OCI-LY1 (cell line): ENCODE measurements around the gene SPATA21.
A peak's percentile ranks its signal among the peaks of the same experiment; 100 is the strongest.

Source experiments
- H2AFZ ChIP-seq: fragments of 200-600 bp; sonication (generic), shearing (Covaris generic); 2 replicates; pipeline ENCODE4 v1.6.0; 2014; ENCODE audit warnings: antibody characterized with exemption, mild to moderate bottlenecking, low read length
- H3F3A ChIP-seq: fragments of 200-600 bp; sonication (generic), shearing (Covaris generic); 2 replicates; pipeline ENCODE4 v1.6.0; 2014; ENCODE audit warnings: mild to moderate bottlenecking, antibody characterized with exemption, low read length, moderate library complexity; ENCODE audit not compliant: insufficient read depth
- H3K27ac ChIP-seq: fragments of 200-600 bp; sonication (generic); 2 replicates; pipeline ENCODE4 v1.5.1; 2014; ENCODE audit warnings: low read length, mixed run types, mild to moderate bottlenecking, low read depth; ENCODE audit not compliant: poor library complexity, severe bottlenecking
- H3K27me3 ChIP-seq: fragments of 200-600 bp; sonication (generic); 2 replicates; pipeline ENCODE4 v1.6.0; 2014; ENCODE audit warnings: antibody characterized with exemption, mild to moderate bottlenecking, low read length, moderate library complexity; ENCODE audit not compliant: insufficient read depth
- H3K36me3 ChIP-seq: fragments of 200-600 bp; sonication (generic); 2 replicates; pipeline ENCODE4 v1.6.1; 2014; ENCODE audit warnings: mild to moderate bottlenecking, antibody characterized with exemption, low read length, moderate library complexity, mixed read lengths; ENCODE audit not compliant: insufficient read depth
- H3K4me1 ChIP-seq: fragments of 200-600 bp; sonication (generic); 2 replicates; pipeline ENCODE4 v1.5.1; 2014; ENCODE audit warnings: mild to moderate bottlenecking, low read length, moderate library complexity; ENCODE audit not compliant: insufficient read depth, severe bottlenecking
- H3K4me2 ChIP-seq: fragments of 200-600 bp; sonication (generic), shearing (Covaris generic); 2 replicates; pipeline ENCODE4 v1.6.1; 2014; ENCODE audit warnings: low read length
- H3K4me3 ChIP-seq: fragments of 200-600 bp; sonication (generic); 2 replicates; pipeline ENCODE4 v1.5.1; 2014; ENCODE audit warnings: low read length, low read depth, mild to moderate bottlenecking, mixed read lengths; ENCODE audit not compliant: poor library complexity, severe bottlenecking
- H3K79me2 ChIP-seq: fragments of 200-600 bp; shearing (Covaris generic); 2 replicates; pipeline ENCODE4 v1.6.1; 2016; ENCODE audit warnings: mixed run types, low read length, mixed read lengths; ENCODE audit not compliant: insufficient read depth
- H3K9ac ChIP-seq: fragments of 200-600 bp; sonication (generic), shearing (Covaris generic); 2 replicates; pipeline ENCODE4 v1.6.1; 2014; ENCODE audit warnings: mild to moderate bottlenecking, low read length, mixed read lengths
- H3K9me2 ChIP-seq: fragments of 200-600 bp; sonication (generic), shearing (Covaris generic); 2 replicates; pipeline ENCODE4 v1.6.1; 2014; ENCODE audit warnings: low read depth, mild to moderate bottlenecking, low read length, mixed read lengths
- H3K9me3 ChIP-seq: fragments of 200-600 bp; shearing (Covaris generic); 2 replicates; pipeline ENCODE4 v1.6.1; 2014; ENCODE audit warnings: low read length, mixed read lengths
- H4K20me1 ChIP-seq: fragments of 200-600 bp; sonication (generic), shearing (Covaris generic); 2 replicates; pipeline ENCODE4 v1.6.0; 2016; ENCODE audit warnings: mild to moderate bottlenecking, low read length; ENCODE audit not compliant: insufficient read depth
- EZH2 ChIP-seq: fragments of 200-600 bp; sonication (generic), shearing (Covaris generic); IDR thresholded peaks from 2 replicates; pipeline ENCODE4 v1.8.0; 2017; ENCODE audit warnings: borderline replicate concordance, mixed run types, mild to moderate bottlenecking, antibody characterized with exemption, low read length, moderate library complexity, mixed read lengths
- TF ChIP-seq, protein P1 (sequence below): fragments of 200-600 bp; sonication (generic), shearing (Covaris generic); IDR thresholded peaks from 2 replicates; pipeline ENCODE4 v1.5.1; 2017; ENCODE audit warnings: mild to moderate bottlenecking, antibody characterized with exemption, low read length, moderate library complexity, mixed read lengths

SPATA21 gene

GRCh38 chr1:16349847-16350406 is 87.3 kb downstream of the SPATA21 start:
- no peaks in the 10 kb centered on the region for H3K9me3 ChIP-seq
- H3K9ac ChIP-seq = no peak overlapping the region; the same call in 1 of the 2 replicates
- no peaks in the 10 kb centered on the region for H4K20me1 ChIP-seq
- no peaks in the 10 kb centered on the region for H3K27me3 ChIP-seq
- peak overlapping the region; percentile 81 for H3K4me3 ChIP-seq
- peak overlapping the region; percentile 48 for H3K4me2 ChIP-seq
- peaks cover 67% of the 10 kb centered on the region for H3K79me2 ChIP-seq
- no peaks in the 10 kb centered on the region for H3K9me2 ChIP-seq
- H3K36me3 ChIP-seq = no peaks in the 10 kb centered on the region
- TF ChIP-seq, protein P1, sequence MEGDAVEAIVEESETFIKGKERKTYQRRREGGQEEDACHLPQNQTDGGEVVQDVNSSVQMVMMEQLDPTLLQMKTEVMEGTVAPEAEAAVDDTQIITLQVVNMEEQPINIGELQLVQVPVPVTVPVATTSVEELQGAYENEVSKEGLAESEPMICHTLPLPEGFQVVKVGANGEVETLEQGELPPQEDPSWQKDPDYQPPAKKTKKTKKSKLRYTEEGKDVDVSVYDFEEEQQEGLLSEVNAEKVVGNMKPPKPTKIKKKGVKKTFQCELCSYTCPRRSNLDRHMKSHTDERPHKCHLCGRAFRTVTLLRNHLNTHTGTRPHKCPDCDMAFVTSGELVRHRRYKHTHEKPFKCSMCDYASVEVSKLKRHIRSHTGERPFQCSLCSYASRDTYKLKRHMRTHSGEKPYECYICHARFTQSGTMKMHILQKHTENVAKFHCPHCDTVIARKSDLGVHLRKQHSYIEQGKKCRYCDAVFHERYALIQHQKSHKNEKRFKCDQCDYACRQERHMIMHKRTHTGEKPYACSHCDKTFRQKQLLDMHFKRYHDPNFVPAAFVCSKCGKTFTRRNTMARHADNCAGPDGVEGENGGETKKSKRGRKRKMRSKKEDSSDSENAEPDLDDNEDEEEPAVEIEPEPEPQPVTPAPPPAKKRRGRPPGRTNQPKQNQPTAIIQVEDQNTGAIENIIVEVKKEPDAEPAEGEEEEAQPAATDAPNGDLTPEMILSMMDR = no peak
- no peak for TF ChIP-seq EZH2
- H3F3A ChIP-seq = no peaks in the 10 kb centered on the region
- H2AFZ ChIP-seq = no peak overlapping the region
- peaks cover 35% of the 10 kb centered on the region for H3K4me1 ChIP-seq
- peak overlapping the region; percentile 9 for H3K27ac ChIP-seq
